ENCODE data around the gene ACO2. TPM values are rescaled to one million over a fixed set of nuclear protein-coding genes. Genes with fewer than 3 reads are reported as not detected.

ACO2 gene
- total and polyA plus RNA-seq, 2 of the 8 experiments (the other 6 are each of a cell fraction or from before 2014, with no cell fraction given): 52.8 to 75.4 TPM

DNA sequence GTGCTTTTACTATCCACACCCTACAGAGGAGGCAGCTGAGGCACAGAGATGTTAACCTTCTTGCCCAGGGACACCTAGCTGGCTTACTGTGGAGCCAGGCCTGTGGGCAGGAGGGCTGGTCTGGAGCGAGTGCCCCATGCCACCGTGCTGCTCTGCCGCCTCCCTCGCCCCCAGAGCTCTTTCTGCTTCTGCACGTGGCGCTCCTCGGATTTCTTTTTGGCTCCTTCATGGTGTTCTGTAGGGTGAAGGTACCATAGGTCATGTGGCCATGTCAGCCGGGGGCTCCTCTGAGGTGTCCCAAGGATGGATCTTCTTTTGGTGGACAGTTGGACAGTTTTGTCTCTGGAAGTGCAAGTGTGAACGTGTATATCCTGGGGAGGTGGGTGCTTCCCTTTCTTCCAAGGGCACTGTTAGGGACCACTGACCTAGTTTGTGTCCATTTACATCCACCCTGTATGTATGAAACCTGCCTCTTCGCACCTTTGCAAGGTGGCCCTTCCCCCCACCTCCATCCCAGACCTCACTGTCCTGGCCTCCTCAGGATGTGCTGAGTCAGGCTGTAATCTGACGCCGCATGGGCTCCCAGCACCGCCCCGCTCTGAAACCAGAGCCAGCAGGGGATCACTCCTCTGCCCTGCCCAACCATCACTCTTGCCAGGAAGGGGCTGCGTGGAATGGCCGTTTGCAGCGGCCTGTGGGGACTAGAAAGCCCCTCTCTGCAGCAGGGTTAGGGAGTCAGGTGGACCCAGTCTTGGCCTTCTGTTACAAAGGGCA, 43.7 kb downstream of the ACO2 start (continued):
- TF ChIP-seq BACH1 (IDR thresholded peaks at IDR 0.05; ENCODE audit: low read length) (peak; percentile 100), GABPA (IDR thresholded peaks at IDR 0.05; ENCODE audit: borderline replicate concordance, insufficient read depth, low read length) (no peak), YY1 (IDR thresholded peaks at IDR 0.05; ENCODE audit: low read depth, low read length) (peak; percentile 78), POLR2AphosphoS5 (IDR thresholded peaks at IDR 0.05; ENCODE audit: low read depth, low read length) (peak; percentile 42; the same call in 1 of the 2 replicates), JUND (IDR thresholded peaks at IDR 0.05; ENCODE audit: low read length) (peak; percentile 63; the same call in 1 of the 2 replicates), CTBP2 (IDR thresholded peaks at IDR 0.05; ENCODE audit: borderline replicate concordance, insufficient read depth, insufficient read length, low read length) (peak; percentile 31), MAFK (IDR thresholded peaks at IDR 0.05; ENCODE audit: low read depth, low read length) (peak; percentile 99), CBX5 (IDR thresholded peaks at IDR 0.05; ENCODE audit: low read depth, low read length) (no peak), TAF1 (IDR thresholded peaks at IDR 0.05; ENCODE audit: low read depth, low read length) (peak; percentile 57), ASH2L (IDR thresholded peaks at IDR 0.05; ENCODE audit: low read length) (peak; percentile 64), SP1 (IDR thresholded peaks at IDR 0.05; ENCODE audit: low read depth, low read length) (peak; percentile 69; the same call in 1 of the 2 replicates), CREB1 (IDR thresholded peaks at IDR 0.05) (peak; percentile 30; the same call in 1 of the 2 replicates), BCL11A (IDR thresholded peaks at IDR 0.05; ENCODE audit: low read depth in 2 of 2, low read length in 2 of 2) (no peak), SIX5 (IDR thresholded peaks at IDR 0.05; ENCODE audit: low read depth, low read length) (peak; percentile 43; the same call in 1 of the 2 replicates), TBP (IDR thresholded peaks at IDR 0.05; ENCODE audit: low read depth, low read length) (peak; percentile 32; the same call in 1 of the 2 replicates), RBBP5 (IDR thresholded peaks at IDR 0.05; ENCODE audit: borderline replicate concordance, low read depth, low read length) (0 out of 2 replicates have a peak, but pooled peaks have one; percentile 43)
- TF ChIP-seq, protein P1, sequence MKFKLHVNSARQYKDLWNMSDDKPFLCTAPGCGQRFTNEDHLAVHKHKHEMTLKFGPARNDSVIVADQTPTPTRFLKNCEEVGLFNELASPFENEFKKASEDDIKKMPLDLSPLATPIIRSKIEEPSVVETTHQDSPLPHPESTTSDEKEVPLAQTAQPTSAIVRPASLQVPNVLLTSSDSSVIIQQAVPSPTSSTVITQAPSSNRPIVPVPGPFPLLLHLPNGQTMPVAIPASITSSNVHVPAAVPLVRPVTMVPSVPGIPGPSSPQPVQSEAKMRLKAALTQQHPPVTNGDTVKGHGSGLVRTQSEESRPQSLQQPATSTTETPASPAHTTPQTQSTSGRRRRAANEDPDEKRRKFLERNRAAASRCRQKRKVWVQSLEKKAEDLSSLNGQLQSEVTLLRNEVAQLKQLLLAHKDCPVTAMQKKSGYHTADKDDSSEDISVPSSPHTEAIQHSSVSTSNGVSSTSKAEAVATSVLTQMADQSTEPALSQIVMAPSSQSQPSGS (IDR thresholded peaks at IDR 0.05; ENCODE audit: low read length): 0 out of 2 replicates have a peak, but pooled peaks have one; percentile 49
- TF ChIP-seq, protein P2, sequence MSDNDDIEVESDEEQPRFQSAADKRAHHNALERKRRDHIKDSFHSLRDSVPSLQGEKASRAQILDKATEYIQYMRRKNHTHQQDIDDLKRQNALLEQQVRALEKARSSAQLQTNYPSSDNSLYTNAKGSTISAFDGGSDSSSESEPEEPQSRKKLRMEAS (IDR thresholded peaks at IDR 0.05): peak; percentile 87
- TF ChIP-seq, protein P3, sequence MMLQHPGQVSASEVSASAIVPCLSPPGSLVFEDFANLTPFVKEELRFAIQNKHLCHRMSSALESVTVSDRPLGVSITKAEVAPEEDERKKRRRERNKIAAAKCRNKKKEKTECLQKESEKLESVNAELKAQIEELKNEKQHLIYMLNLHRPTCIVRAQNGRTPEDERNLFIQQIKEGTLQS (IDR thresholded peaks at IDR 0.05; ENCODE audit: insufficient read depth, low read depth, low read length): no peak

All from H1 (cell line).